HG03460 (cell line): ENCODE data around the gene PIGQ.

Experiments used
- ATAC-seq: cut with Tn5 transposase; IDR thresholded peaks from one replicate; pipeline ENCODE4 v1.9.1; 2021; ENCODE audit not compliant: unreplicated experiment

The PIGQ gene

DNA sequence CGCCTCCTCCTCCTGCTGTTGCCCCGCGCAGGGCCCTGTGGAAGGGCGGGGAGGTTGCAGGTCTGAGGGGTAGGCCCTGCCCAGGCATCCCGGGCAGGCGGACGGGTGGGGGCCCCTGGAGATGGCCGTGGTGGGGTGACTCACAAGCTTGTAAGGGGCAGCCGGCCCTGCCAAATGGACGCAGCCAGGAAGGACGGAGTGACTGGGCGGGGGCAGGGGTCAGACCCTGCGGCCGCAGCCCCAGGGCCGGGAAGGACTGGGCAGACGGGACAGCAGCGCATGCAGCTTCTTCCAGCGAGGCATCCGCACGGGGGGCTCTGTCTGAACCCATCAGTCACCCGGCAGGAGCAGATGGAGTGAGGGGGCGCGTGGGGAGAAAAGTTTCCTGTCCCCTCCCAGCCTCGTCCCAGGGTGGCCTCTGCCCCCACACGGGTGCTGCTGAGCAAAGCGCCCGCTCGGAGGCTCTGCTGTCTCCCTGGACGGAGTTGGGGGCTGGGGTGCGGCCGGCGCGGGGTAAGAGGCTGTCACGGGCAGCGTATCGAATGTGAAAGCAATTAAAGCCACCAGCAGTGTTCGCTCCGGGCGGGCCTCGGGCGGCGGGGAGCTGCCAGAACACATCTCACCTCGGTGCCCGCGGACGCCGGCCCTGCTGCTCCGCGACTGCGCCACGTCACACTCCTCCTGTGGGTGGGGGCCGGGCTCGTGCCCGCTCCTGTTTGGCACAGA lies 15.0 kb upstream of the PIGQ start:
- no peak for ATAC-seq

DNA sequence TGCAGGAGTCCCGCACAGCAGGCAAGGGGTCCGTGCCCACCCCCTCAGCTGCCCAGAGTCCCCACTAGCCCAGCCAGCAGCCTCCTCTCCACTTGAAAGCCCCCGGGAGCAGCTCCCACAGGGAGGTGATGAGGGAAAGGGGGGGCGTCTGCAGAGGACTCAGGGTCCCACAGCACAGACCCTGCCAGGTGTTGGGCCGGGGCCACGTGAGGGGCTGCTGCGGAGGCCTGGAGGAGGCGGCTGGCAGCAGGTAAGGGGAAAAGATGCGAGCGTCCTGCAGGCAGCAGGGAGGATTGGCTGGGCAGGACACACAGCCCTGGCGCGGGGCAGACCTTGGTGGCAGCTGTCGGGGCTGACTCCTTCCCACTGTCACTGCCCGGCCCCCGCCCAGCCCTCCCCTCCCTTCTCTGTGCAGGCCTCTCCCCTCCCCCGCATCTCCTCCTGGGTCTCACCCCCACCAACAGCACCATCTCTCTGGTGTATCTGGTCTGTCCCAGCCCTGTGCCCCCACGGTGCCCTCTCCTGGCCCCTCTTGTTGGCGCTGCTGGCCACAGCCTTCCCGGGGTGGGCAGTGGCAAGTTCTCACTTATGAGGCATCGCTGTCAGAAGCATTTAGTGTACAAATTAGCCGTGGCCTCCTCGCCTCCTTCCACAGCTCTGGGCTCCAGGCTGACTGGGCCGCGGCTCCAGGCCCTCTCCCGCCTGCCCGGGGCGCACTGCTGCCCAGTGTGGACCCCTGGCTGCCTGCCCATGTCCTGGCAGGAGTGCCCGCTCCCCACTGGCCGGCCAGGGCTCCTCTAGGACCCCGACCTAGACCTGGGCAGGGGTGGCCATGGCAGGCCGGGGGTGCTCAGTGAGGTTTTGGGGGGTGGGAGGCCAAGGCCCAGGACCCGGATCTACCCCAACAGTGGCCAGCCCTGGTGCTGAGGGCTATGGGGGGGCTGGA lies 14.0 kb upstream of the PIGQ start:
- ATAC-seq: no peak

DNA sequence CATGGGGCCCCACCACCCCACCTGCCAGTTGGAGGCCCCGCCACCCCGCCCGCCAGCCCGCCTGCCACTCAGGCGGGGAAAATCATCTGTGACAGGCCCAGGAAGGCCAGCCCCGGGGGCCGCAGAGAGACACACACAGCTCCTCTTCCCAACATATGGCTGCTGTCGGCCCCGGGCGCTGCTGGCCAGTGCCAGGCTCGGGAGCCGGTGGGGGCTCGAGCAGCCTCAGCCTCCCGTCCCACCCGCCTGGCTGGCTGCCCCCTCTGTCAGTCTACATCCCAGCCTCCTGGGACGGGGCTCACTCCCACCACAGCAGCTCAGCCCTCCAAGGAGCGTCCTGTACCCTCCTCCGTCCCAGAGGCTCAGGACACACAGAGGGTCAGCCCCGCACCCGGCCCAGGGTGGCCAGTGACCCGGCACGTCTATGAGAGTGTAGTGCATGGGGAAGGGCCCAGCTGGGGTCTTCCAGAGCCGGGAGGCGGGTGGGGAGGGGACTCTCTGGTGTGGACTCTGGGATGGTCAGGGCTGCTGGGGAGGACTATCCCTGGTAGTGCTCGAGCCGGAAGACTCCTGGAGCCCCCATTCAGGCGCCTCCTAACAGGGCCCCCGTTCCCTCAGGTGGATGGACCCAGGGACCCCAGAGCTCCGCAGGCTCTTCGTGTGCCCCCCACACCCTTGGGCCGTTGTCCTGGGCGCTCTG lies 13.1 kb upstream of the PIGQ start:
- ATAC-seq: no peak

DNA sequence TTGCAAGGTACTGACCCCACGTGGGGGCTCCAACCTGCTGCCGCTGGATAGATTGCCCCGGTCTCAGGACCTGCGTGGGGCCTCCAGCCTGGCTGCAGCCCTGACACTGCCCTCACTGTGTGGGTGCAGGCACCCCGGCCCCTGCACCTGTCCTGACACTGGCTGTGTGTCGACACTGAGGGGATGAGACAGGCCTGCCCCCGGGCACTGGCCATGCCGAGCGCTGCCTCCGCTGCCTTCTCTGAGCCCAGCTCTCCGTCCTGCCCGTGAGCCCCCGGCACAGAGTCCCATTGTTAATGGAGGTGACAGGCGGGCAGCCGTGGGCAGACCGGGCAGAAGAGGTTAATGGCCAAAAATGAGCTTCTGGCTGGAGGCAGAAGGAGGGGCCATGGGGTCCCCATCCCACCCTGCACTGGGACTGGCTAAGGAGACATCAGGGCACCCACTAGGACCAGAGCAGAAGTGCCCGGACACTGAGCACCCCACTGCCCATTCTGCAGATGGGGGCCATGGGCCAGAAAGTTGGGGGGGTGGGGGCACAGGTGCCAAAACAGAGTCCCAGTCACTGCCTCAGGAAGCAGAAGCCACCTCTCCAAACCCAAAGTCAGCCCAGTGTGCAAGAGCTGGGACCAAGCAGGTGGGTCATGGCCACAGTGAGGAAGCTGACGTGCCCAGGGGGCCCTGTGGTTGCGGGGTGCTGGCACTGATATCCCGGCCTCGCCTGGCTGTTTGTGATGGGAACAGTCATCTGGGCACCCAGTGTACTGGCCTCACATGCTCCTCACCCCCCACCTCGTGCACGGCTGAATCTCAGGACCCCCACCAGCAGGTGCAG lies 12.1 kb upstream of the PIGQ start:
- no peak for ATAC-seq

DNA sequence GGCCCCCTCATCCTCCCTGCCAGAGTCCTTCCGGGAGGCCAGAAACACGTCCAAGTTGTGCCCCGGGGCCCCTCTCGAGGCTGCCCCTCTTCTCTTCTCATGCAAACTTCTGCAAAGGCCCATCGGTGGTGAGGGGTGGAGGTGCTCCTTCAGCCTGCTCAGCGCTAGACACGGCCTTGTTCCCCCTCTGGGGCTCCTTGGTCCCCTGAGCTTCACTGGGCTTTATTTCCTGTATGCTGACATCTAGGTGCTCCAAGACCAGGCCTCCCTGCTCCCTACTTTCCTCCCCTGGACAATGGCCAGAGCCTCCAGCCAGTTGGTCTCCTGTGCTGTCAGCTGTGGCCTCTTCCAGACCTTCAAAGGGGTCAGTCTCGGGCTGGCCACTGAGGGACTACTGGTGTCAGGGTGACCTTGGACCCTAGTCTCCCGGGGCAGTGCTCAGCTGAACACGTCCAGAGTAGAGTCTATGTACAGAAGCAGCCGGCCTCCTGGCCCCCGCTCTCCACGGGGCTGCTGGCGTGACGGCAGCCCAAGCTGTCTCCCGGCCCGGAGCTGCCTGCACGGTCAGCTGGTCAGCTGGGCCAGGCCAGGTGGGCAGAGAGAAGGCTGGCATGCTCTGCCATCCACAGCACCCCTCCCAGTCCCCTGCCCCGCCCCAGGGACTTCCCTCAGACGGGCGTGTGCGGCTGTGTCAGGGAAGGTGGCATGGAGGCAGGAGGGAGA lies 11.3 kb upstream of the PIGQ start:
- ATAC-seq: no peak

DNA sequence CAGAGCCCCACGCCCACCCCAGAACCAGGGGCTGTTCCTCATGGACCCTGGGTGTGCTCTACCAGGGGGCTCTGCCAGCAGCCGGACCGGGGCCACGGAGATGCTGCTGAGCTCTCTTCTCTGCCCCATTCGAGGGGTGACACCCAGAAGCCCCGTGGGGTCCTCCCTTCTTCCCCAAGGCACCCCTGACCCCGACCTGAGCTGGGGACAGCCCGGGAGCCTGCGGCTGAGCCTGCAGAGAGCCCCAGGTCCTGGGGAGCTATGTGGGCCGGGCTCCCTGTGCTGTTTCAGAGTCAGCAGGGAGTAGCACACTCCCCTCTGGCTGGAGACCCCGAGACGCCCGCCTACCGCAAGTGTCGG lies 10.8 kb upstream of the PIGQ start:
- ATAC-seq: no peak

DNA sequence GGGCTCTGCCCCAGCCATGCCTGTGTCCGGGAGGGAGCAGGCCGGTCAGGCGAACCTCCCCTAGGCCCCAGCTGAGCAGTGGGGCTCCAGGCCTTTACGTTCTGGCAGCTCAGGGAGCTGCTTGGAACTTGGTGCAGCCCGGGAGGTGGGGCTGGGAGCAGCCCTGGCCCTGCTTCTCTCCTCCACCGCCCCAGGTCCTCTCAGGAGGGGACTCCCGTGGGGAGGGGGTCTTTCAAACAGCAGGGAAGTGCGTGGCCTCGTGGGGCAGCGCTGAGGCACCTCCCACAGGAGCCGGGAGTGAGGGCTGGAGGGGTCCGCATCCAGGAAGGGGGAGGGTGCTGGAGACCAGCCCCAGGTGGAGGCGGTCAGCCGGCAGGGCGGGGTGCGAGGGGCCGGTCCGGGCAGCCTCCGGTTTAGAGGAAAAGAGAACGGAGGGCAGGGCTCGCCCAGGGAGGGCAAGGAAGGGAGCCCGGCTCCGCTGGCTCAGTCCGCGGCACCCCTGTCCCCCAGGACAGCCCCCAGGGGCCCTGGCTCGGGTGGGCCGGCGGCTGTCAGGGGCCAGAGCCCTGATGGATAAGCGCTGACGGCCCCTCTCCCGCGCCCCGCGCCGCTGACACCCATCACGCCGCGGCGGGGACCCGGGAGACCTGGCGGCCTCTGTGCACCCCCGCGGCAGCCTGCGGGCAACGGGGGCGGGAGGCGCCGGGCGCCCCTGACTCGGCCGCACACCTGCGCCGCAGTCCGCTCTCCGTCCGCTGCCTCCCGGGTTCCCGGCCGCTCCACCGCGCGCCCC lies 10.2 kb upstream of the PIGQ start:
- no peak for ATAC-seq

DNA sequence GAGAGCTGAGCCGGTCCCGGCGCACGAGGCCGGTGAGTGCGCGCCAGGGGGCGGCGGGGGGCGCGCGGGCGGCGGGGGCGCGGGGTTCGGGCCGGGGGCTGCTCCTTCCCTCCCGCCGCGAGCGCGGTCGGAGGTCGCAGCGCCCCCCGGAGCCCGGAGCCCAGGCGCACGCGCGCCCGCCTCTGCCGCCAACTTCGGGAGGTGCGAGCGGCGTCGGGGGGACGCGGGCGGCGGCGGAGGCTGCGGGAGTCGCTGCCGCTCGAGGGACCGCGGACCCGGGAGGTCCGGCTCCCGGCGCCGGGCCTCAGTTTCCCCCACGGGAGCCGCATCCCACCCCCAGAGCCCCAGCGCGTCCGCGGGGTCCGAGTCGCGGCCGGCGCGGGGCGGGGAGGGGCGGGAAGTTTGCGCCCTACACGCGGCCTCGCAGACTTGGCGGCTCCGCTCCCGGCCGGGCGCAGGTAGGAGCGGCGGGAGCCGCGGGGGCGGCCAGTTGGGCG lies 9.5 kb upstream of the PIGQ start, which contains the start of gene PRR35:
TSS of gene PRR35 (plus strand) at position 191 of the 497 bp plus-strand sequence. CDS start 2,901 bp downstream, outside the sequence.
- ATAC-seq: no peak

DNA sequence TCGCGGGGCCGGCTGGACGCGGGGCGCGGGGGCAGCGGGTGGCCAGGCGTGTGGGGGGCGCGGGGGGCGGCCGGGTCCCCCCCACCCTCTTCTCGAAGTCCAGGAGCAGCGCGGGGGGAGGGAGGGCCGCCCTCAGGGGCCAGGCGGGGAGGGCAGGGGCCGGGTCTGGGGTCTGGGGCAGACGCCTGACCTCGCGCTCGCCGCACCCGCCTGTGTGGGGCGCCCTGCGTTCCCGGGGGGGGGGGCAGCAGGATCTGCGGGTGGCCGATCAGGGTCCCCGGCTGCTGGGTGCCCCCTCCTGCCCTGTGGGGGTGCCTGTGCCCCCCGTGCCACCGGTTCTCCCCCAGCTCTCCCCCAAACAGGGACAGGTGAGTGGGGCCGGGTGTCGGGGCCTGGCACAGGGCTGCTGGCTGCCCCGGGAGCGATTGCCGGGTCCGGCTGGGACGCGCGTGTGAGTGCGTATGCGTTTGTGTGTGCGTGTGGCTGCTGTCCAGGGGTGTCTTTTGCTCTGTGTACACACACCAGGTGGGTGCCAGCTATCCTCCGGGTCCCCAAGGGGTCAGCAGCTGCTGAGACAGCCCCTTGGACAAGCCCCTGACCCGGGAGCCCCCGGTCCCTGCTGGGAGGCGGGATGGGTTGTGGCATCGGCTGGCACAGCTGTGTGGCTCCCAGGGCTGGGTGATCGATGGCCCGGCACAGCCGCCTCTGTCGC lies 8.9 kb upstream of the PIGQ start:
- ATAC-seq: no peak

DNA sequence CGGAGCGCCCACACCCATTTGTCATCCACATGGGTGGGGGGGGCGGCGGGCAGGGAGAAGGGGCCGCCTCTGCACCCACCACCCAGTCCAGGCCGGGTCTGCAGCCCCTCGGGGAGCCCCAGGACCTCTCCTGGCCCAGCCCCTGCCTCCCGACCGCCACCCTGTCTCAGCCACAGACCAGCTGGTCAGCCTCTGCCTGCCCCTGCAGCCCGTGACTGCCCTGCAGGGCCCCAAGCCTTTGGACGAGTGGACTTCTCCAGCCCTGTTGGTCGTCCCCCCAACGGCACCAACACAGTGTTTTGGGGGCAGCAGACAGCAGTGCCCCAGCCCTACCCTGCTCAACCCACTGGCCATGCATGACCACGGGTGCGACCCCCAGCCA lies 8.4 kb upstream of the PIGQ start:
- ATAC-seq: no peak

DNA sequence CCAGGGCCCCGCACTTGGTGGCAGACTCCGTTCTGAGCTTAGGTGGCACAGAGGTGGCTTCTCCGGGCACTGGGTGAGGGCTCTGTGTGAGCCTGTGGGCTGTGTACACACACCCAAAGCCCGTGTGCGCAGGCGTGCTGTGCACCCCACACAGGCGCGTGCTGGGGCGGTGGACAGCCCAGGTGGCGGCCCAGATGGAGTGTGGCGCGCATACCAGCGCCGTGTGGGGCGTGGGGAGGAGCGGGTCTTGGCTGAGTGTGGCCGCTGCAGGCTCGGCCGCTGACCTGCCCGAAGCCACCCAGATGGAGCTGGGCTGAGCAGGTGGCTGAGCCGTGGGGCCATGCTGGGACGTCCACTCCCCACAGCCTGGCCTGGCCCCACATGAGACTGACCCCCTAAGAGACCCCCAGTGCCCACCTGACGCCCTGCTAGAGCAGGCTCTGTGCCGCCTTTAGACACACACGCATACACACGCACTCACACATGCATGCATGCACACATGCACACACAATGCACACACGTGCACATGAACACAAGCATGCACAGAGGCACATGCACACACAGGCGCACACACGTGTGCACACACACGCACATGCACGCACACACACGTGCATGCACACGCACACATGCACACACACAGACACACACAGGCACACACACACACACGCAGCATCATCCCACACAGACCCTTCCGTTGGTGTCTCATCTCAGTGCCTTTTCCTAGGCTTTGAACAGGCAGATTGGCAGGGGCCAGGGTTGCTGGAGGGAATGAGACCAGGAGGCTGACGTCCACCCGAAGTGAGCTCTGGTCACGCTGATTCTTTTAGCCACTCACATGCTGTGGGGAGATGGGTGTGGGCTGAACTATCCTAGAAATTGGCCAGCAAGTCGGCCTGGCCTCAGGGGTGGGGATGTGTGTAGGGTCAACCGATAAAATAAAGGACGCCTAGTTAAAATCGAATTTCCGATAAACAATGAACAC lies 7.5 kb upstream of the PIGQ start:
- no peak for ATAC-seq

DNA sequence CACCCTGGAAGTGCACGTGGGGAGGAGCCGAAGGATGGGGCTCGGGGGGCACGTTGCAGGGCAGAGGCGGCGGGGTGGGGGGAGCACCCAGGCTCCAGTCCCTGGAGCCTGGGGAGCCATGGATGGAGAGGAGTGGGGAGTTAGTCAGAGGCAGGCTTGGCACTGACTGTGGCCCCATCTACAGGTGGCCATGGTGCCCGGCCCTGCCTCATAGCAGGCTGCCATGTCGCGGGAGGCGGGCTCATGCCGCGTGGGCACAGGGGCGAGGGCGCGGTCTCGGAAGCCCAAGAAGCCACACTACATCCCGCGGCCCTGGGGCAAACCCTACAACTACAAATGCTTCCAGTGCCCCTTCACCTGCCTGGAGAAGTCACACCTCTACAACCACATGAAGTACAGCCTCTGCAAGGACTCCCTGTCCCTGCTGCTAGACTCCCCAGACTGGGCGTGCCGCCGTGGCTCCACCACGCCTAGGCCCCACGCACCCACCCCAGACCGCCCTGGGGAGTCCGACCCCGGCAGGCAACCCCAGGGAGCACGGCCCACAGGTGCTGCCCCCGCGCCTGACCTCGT lies 6.6 kb upstream of the PIGQ start:
- ATAC-seq: no peak

DNA sequence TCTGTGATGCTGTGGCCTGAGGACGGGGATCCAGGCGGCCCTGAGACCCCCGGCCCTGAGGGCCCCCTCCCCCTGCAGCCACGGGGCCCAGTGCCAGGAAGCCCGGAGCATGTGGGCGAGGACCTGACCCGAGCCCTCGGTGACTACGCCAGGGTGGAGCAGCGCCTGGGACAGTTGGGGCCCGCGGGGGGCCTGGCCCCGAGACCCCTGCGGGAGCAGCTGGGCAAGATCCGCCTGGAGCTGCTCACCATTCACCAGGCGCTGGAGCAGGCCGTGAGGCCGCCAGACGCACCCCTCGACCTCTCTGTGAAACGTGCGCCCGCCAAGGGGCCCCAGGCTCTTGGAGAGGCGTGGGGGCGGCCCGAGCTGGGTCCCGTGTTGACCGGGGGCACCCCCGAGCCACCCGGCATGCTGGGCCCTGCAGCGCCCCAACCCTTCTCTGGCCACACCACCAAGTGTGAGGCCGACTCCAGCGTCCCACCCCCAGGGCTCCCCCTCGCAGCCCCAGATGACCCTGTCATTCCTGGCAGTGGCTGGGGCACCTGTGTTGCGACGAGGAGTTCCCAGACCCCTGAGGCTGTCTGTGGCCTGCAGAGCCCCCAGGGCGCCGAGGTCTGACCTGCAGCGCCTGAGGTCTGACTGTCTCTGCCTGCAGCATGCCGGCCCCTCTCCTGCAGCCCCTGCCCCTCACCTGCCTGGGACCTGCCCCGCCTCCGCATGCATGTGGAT lies 4.9 kb upstream of the PIGQ start:
- ATAC-seq: no peak

DNA sequence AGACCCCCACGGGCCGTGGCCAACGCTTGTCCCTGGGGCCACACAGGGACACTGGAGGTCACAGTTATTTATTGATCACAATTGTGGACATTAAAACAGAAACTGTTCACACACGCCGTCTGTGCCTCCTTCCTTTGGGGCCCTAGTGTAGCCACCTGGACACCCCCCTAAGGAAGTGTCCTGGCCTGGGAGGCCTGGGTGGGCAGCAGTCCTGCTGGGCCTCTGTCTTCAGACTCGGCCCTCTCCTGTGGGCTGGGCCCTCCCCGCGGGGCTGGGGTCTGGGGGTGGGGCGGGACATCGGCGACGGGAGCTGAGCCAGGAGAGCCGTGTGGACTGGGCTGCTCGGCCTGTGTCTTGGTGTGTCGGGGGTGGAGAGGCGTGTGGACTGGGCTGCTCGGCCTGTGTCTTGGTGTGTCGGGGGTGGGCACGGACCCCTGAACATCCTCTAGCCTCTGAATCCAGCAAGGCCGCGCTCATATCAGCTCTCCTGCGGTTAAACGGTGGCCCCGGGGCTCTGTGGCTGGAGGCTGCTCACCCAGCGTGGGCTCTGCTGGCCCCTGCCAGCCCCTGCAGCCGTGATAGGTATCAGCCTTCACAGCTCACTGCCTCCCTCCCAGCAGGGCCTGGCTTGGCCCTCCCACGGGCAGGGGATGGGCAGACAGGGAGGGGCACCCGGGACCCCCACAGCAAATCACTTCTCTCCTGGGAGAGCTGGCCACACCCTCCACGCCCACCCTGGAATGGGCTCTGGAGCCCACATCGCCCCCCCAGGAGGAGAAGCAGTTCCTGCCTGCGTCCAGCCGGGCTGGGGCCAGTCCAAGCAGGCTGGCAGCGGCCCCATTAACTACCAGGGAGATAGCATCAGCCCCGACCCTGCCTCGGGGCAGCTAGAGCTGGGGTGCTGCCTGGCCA lies 4.1 kb upstream of the PIGQ start:
- no peak for ATAC-seq
